ENCODE measurements around the gene RBM20.

RBM20 gene

DNA sequence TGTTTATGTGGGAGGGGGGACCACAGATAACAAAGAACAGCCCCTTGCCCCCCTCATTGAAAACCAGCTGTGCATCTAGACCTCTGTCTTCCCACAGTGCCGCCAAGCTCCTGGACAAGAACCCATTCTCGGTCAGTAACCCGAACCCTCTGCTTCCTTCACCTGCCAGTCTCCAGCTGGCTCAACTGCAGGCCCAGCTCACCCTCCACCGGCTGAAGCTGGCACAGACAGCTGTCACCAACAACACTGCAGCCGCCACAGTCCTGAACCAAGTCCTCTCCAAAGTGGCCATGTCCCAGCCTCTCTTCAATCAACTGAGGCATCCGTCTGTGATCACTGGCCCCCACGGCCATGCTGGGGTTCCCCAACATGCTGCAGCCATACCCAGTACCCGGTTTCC is 136.6 kb downstream of the RBM20 start:
- TF ChIP-seq, protein P1, sequence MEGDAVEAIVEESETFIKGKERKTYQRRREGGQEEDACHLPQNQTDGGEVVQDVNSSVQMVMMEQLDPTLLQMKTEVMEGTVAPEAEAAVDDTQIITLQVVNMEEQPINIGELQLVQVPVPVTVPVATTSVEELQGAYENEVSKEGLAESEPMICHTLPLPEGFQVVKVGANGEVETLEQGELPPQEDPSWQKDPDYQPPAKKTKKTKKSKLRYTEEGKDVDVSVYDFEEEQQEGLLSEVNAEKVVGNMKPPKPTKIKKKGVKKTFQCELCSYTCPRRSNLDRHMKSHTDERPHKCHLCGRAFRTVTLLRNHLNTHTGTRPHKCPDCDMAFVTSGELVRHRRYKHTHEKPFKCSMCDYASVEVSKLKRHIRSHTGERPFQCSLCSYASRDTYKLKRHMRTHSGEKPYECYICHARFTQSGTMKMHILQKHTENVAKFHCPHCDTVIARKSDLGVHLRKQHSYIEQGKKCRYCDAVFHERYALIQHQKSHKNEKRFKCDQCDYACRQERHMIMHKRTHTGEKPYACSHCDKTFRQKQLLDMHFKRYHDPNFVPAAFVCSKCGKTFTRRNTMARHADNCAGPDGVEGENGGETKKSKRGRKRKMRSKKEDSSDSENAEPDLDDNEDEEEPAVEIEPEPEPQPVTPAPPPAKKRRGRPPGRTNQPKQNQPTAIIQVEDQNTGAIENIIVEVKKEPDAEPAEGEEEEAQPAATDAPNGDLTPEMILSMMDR (IDR thresholded peaks at IDR 0.05; ENCODE audit: insufficient read depth, low read length, missing control alignments): no peak
- H3K4me3 ChIP-seq (ENCODE audit: low read depth, low read length): no peak overlapping the region
- ChIA-PET POLR2A (no interaction called here), CTCF (no interaction called here)
- no peak for DNase-seq (ENCODE audit: low read depth, low spot score)

DNA sequence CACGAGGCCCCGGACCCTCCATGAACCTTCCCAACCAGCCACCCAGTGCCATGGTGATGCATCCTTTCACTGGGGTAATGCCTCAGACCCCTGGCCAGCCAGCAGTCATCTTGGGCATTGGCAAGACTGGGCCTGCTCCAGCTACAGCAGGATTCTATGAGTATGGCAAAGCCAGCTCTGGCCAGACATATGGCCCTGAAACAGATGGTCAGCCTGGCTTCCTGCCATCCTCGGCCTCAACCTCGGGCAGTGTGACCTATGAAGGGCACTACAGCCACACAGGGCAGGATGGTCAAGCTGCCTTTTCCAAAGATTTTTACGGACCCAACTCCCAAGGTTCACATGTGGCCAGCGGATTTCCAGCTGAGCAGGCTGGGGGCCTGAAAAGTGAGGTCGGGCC is 137.0 kb downstream of the RBM20 start:
- no peak for DNase-seq (ENCODE audit: low read depth, low spot score)
- ChIA-PET CTCF (no interaction called here), POLR2A (no interaction called here)
- H3K4me3 ChIP-seq (ENCODE audit: low read depth, low read length): no peak overlapping the region
- TF ChIP-seq, protein P1 (IDR thresholded peaks at IDR 0.05; ENCODE audit: insufficient read depth, low read length, missing control alignments): no peak

DNA sequence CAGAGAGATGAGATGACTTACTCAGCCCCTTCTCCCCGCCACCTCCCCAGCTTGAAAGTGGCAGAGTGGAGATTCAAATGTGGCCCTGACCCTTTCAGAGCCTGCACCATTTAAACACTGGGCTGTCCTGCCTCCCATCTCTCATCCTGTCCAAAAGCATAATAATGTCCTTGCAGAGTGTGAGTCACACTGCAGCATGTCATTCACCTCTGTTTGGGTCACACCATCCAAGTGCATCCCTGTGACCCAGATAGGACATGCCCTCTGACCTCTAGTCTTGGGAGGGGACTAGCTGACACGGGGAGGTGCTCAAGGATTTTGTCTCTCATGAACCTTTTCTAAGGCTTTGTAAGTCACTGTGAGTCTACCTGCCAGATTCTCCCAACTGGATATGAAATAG is 138.5 kb downstream of the RBM20 start:
- ChIA-PET POLR2A (no interaction called here), CTCF (interaction anchor here (0.8 kb wide), 1 partner anchor 8 kb away, joined by 3 read pairs; no protein-coding TSS in a partner anchor)
- H3K4me3 ChIP-seq (ENCODE audit: low read depth, low read length): no peak overlapping the region
- TF ChIP-seq, protein P1 (IDR thresholded peaks at IDR 0.05; ENCODE audit: insufficient read depth, low read length, missing control alignments): no peak
- no peak for DNase-seq (ENCODE audit: low read depth, low spot score)

DNA sequence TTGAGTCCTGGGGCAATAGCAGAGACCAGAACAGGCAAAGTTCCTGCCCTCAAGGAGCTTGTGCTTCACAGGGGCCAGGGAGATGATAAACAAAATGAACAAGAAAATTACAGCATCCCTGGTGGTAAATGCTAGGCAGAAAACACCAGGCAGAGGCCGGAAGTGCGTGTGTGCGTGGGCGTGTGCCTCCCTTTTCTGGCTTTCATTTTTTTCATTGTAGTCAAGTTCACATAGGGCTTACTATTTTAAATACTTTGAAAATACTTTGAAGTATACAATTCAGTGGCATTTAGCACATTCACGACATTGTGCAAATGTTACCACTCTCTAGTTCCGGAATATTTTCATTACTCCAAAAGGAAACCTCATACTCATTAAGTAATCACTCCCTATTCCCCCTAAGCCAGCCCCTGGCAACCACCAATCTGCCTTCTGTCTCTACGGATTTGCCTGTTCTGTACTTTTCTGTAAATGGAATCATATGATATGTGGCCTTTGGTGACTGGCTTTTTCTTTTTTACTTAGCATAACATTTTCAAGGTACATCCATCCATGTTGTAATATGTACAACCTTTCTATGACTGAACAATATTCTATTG is 139.5 kb downstream of the RBM20 start:
- ChIA-PET POLR2A (no interaction called here), CTCF (interaction anchor here (0.8 kb wide), 1 partner anchor 9 kb away, joined by 3 read pairs; no protein-coding TSS in a partner anchor)
- H3K4me3 ChIP-seq (ENCODE audit: low read depth, low read length): no peak overlapping the region
- TF ChIP-seq, protein P1 (IDR thresholded peaks at IDR 0.05; ENCODE audit: insufficient read depth, low read length, missing control alignments): no peak
- no peak for DNase-seq (ENCODE audit: low read depth, low spot score)

DNA sequence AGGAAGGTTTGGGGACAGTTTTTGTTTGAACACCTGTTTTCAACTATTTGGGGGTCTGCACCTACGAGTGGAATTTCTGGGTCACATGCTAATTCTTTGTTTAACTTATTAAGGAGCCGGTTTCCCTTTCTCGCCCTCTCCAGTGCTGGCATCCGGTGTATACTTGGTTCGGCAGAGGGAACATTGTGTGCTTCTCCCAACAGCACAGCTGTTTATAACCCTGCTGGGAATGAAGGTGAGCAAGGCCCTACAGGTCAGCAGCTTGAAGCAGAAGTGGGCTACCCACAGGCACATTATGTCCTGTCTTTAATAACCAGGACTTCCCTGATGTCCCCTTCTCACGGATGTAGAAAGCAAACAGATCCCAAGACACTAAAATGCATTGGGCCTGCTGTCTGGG is 140.1 kb downstream of the RBM20 start:
- TF ChIP-seq, protein P1 (IDR thresholded peaks at IDR 0.05; ENCODE audit: insufficient read depth, low read length, missing control alignments): no peak
- ChIA-PET POLR2A (no interaction called here), CTCF (no interaction called here)
- H3K4me3 ChIP-seq (ENCODE audit: low read depth, low read length): no peak overlapping the region
- DNase-seq (ENCODE audit: low read depth, low spot score): no peak

DNA sequence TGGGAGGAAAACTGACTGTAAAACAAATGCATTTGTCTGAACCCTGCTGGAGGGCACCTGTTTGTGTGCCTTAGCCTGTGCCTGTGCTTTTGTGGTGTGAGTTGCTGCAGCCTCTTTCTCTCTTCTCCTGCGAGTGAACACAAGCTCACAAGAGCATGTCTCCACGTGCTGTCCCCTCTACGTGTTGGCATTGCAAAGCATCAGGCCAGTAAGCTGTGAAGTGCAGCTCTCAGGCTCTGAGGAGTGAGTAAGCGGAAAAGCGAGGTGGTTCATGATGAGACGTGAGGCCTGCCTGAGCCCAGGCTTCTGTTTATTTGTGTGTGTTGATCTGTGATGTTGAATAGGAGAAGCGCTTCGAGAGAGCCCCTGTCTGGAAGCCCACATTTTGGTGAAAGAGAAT is 142.0 kb downstream of the RBM20 start:
- H3K4me3 ChIP-seq (ENCODE audit: low read depth, low read length): no peak overlapping the region
- ChIA-PET CTCF (no interaction called here), POLR2A (no interaction called here)
- no peak for DNase-seq (ENCODE audit: low read depth, low spot score)
- TF ChIP-seq, protein P1 (IDR thresholded peaks at IDR 0.05; ENCODE audit: insufficient read depth, low read length, missing control alignments): no peak

All from AG04449 (cell line).